HG03066 (cell line): ENCODE data around the gene NFIB.

Source experiments
- ATAC-seq: cut with Tn5 transposase; IDR thresholded peaks from one replicate; pipeline ENCODE4 v1.9.1; 2021; ENCODE audit warnings: low read depth; ENCODE audit not compliant: unreplicated experiment

The NFIB gene

DNA sequence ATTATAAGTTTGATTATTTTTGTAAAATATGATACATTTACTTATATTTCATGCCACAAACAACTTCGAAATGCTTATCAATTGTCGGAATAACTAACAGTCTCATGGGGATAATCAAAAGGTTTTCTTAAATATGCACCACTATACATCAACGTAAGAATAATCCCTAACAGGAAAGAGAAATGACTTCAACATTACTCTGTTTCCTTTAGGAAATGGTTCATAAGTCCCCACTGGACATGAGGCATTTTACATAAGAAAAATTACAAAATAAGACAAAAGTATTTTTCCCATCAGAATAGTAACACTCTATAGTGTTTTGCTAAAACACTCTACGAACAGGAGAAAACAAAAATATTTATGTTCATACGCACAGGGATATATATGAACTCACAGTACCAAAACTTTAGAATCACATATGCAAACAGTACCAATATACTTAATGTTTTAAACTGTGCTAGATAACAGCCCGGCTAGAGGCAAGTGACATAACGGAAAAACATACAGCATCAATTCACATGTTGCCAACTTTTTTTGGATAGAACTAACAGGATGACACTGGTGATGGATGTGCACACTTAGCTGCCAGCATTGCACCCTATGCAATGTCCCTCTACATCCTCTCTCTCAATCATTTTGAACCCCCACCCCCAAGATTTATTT, 120.5 kb downstream of the NFIB start:
- ATAC-seq: no peak

DNA sequence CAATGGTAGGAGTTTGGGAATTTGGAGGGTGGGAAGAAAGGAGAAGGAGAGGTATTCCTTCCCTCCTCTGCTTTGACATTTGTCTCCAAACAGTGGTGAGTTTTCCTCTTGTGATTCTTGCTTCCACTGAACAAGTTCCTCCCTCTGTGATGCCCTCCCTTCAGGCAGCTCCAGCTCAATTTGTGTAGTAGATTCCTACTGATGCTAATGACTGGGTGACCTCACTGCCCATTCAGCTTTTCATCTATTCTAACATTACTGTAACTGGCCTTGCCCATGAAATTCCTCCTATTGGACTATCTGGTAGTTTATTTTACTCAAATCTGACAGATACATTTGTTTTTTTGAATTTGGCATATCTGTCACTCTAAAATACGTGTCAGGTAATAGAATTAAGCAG, 121.4 kb downstream of the NFIB start:
- no peak for ATAC-seq

DNA sequence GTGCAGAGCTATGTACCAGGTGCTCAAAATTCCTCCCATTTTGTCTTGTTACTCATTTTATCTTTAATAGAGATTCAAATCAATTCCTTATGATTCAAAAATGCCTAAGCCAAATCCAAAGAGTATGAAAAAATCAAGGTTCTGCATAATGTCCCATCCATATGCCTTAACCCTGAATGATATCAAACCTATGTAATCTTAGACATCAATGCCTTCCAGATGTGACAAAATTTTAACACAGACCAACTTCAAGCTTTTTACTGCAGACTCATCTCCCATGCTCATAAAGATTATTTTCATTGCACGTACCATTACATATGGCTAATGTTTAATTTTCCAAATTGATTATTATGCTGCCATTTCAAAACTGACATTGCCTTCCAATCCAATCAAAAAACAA, 122.4 kb downstream of the NFIB start:
- ATAC-seq: no peak

DNA sequence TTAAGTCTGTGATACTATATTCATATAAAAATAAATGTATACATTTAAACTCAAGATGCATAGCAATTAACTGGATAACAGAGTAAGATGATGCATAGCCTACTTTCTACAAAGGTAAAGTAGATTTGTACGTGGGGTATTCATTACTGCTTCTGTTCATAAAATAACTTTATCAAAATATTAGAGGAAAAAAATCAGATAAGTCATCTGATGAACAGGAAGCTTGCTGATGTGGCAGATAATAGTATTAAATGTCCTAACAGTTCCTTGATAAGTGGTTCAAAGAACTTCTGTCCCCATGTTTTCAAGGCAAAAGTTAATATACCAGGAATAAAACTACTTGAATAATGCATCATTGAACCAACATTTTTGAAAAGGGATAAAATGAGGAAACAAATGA, 123.7 kb downstream of the NFIB start:
- ATAC-seq: no peak

DNA sequence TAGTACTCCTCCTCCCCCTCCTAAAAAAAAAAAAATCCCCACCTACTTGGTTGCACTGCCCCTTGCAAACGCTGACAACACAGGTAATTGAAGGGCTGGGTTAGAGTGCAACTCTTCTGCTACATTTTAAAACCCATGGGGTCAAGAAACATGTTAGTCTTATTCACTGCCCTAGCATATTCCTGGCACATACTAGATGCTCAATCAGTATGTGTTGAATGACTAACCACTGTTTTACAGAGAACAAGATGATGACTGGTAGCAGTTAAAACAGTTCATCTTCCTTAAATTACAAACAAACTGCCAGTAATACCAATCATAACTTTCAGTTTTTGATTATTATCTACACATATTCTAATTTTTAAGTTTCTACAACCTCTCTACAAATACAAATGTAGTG, 124.4 kb downstream of the NFIB start:
- ATAC-seq: no peak

DNA sequence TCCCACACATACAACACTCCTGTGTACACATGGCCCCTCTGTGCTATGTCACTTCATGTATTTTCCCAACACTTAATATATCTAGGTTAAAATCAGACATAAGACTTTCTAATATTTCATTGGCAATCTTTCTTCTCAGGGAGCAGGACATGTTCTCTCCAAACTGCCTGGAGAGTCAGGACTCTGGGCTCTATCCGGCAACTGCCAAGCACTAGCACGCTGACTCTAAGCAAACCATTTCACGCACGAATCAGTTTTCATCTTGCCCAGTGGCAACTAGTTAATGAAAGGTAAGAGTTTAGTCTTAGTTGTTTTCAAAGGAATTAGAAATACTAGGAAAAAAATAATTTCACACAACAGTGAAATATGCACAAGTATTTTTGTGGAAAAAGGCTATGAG, 124.8 kb downstream of the NFIB start:
- no peak for ATAC-seq

DNA sequence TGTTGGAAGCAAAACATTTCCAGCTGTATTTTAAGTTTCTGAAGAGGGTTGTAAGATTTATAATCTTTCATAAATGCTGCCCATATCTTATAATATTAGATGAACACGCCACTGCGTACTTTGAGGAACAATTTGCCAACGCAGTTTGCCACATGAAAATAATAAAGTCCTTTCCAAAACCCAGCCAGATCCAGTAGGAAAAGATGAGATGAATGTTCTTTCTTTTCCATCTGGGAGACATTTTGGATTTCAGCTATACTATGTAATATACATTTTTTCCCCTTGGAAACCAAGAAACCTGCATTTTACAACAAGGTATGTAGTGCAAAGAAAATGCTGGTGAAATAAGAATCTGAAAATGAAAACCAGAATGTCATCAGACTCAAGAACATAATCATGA, 125.4 kb downstream of the NFIB start:
- ATAC-seq: no peak

DNA sequence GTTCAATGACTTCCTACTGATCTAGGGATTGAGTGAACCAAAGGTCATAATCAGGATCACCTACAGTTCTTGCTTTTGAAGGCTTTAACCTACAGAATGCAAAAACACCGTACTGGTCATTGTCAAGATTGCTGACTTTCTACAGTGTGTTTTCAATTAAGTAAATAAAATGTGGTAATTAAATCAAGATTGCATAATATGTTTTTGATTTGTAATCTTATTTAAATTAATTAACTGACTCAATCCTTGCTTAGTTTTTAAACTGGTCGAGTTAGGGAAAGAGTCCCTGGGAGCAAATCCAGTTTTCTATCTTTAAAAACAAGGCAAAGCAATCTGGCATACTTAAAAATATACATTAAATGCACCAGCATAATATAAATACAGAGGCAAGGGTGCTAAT, 125.9 kb downstream of the NFIB start:
- ATAC-seq: no peak

DNA sequence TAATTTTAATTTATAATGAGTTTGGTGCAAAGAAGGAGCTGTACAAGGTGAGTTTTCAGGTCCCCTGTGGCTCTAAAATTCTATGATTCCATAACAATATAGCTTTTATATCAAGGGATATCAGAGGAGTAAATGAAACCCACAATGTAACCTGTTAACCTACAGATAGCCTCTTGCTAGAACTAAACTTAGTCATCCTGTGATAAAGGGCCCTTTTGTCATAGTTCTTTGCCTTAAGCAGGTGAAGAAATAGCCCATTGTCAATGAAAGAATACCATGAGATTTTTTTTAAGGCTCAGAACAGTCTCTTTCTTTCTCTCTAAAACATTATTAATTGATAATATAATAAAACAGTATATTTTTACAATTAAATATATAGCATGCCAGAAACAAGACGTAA, 127.8 kb downstream of the NFIB start:
- no peak for ATAC-seq

DNA sequence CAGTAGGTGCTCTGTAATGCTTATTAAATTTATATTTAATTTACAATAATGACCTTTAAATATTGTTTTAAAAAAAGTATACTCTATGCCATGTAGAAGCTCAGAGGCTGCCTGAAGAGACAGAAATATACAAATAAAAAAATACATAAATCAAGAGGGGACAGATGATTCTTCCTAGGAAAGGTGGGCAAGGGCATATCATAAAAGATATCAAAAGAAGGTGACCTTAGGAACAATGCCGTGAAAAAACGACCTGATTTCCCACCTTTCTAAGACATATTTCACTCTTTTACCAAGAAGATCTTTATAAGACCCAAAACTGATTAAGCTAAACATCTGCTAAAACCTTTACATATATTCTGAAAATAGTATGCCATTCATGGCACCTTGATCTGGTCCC, 128.9 kb downstream of the NFIB start:
- ATAC-seq: no peak

DNA sequence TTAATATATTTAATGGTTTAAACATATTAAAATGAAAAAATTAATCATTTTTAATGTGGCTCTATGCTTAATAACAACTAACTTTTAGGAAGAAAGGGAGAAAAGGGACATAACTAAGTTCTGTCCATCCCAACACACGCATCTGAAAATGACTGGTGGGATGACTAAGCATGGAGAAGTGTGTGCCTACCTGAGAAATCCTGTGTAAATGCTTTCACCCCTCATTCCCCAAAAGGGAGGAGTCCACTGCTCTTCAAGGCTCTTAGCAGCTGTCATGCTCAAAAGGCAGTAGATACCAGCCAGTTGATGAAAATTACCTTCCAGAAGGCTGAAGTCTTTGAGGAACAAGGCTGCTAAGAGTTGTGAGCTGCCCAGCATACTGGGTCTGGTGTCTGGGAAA, 130.9 kb downstream of the NFIB start:
- no peak for ATAC-seq

DNA sequence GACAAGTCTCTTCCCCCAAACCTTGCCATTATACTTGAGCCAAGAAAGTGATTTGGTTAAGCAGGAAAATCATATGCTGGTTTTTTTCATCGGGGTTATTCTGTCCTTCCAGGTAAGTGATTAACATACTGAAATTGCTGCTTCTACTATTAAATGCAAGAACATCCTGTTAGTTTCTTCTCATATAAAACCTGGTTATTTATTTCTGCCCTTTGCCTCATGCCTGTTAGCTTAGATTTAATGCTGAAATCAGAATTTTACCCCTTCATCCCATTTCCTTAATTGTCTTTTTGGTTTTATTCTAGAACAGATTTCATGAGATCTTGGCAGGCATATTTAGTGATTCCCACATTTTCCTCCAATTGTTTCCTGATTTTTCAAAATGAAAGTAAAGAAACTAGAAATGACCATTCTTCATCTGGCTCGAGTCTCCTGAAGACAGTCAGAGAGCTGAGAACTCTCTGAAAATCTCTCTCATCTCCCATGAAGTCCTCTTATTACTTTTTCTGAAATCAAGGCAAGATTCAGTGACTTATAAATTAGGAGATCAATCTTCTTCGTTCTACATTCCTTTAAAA, 132.9 kb downstream of the NFIB start:
- no peak for ATAC-seq

DNA sequence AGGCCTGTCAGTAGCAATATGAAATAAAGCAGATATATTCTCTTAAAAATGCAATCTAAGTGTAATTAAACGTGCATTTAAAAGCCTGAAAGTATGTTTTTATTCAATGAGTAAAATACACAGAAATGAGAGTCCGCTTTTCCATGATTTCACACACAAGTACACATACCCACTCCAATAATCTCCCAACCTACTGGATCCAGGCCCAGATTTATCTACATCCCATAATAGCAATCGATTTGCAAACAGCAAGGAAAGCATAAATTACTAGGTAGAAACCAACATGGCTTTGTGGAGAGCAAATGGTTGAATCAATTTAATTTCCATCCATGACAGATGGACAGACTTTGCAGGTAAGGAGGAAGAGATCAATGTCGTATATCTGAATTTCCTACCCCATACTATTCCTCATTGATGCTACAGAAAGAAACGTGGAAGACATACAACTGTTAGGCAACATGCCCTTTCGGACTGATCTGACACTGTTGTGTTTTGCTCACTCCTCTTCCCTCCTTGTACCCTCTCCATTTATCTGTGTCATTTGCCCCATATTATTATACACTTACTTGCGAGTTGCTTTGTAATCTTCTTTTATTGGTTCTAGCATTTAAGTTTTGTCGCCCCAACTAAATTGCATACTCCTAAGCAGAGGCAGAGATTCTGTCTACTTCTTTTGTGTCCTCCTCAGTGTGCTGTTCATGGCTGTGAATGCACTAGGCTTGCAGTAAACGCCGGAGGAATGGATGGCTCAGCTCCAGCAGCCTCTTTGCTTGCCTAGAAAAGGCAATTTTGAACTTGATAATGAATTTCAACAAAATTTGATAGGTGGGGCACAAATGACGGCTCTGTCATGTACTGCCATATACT, 133.6 kb downstream of the NFIB start:
- no peak for ATAC-seq

DNA sequence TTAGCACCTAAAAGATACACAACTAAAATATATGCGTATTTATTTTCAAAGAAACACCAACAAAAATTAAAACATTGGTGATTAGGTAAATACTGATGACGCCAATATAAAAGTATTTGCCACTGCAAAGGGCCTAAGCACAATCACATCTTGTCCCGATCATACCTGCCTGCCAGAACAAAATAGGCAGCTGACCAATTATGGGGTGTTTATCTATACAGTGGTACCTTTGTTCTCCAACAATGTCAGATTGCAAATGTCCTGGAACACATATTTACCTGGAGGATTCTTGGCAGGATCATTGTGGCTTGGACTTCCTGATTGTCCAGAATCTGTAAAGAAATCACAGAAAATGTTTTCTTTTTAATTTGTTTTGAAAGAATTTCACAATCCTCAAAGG, 134.5 kb downstream of the NFIB start:
- no peak for ATAC-seq

DNA sequence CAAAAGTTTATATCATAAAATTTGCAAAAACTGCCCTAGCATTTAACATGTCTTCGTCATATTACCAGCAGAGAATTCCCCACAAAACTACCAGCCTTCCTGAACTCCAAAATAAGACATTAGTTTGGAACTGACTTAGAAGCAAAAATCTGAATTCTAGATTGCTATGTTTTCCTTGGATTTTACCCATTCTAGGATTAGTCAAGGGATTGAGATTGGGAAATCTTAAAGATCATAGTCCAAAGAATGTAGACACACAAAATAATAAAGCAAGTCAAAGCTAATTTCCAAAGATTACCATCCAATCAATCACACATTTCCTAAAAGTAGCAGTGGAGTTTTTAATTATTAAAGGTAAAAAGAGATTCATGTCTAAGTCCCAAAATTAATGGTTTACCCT, 138.2 kb downstream of the NFIB start:
- no peak for ATAC-seq

DNA sequence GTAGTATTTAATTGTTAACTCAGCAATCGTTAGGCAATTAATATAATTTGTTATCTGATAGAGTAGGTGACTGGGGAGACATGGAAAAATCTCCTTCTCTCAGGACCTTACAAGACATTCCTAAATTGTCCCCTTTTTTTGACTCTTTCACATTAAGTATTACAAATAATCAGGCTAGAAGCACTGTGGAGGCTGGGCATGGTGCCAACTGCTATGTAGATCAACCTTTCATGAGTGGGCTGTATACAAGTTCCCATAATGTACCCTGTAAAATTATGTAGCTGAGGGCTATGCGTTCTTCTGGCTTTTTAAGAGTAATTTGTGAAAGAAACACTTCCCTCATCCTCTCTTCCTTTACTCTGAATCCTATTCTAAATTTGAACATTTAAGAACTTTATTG, 140.2 kb downstream of the NFIB start:
- ATAC-seq: no peak

DNA sequence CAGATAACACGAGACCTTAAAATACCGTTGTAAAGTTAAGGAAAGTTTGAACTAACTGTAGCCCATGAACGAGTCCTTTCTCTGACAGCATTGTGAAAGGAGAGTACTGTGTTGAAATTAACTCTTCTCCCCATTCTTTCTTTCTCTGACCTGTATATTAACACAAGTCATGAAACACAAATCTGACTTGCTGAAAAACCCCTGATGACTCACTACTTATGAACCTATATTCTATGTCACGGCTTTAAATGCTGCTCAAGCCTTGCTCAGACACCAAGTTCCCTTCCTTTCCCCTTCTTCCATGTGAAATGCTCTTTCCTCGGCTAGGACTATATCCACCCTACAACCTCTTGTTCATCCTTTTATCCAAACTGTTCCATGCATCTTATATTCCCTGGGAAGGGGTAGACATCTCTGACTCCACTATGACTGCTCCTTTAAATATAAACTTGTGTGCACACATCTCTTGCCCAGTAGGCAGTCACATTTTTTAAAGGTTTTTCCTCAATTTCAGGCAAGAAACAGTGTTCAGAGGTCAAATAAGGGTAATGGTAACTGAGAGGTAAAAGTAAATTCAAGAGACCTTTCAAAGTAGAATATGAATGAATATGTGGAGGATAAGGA, 142.9 kb downstream of the NFIB start:
- no peak for ATAC-seq

DNA sequence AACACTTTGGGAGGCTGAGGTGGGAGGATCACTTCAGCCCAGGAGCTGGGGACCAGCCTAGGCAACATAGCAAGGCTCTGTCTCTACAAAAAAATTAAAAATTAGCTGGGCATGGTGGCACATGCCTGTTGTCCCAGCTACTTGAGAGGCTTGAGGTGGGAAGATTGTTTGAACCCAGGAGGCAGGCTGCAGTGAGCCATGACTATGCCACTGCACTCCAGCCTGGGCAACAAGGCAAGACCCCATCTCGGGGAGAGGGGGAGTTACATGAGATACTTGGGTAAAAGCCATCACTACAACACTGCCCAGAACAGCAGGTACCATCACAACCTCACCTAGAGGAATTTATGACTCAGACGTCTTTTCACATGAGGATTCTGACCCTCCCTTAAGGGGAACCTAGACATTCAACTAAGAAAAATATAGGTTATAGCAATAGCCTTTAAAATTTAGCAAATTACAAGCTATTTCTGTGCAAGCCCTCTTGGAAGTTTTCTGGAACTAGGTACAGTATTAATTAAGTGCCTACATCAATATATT, 143.5 kb downstream of the NFIB start:
- ATAC-seq: no peak

DNA sequence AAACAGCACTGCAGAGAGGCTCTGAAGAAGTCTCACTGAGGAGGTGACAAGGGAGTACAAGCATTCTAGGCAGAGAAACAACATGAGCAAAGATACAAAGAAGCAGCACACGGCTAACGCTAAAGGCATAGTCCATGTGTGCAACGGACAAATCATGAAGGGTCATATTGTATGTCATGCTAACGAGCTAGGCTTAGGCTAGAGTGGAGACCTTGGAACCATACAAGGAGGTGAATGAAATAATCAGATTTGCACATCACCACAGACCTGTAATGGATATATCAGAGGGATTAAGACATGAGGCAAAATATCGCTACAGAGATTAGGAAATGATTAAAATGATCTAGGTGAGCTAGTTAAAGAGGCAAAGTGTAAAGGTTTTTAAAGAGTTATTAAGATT, 145.6 kb downstream of the NFIB start:
- no peak for ATAC-seq

DNA sequence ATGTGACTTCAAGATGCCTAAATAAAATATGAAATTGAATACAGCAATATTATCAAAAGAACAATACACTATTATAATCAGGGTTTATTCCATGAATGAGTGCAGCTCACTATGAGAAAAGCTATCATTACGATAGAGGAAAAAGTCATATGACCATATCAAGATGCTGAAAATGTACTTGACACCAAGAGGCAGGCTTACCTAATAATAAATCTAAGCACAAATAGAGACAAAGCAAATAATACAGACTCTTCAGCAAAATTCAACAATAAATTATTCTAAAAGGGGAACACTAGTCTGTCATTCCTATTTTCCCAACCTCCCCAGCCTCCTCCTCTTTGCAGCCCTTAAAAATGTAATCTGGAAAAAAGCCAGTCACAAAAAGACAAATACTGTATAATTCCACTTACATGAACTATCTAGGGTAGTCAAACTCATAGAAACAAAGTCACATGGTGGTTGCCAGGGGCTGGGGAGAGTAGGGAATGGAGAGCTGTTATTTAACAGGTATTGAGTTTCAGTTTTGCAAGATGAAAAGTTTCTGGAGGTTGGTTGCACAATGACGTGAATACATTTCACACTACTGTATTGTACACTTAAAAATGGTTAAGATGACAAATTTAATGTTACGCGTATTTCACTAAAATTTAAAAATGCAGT, 148.4 kb downstream of the NFIB start:
- ATAC-seq: no peak

DNA sequence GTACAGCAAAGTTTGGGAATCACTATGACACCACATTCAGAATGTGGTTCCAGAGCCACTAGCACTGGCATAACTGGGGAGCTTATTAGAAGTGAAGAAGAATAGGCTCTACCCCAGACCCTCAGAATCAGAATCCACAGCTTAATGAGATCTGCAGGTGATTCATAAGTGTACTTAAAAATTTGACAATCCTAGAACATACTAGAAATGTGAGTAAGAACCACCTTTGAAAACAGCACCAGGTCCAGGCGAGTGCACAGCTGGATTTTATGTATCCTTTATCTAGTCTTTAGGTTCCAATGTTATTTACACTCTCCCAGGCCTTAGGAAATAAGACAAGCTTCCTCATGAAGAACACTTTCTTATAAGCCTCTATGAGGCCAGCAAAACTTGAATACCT, 149.0 kb downstream of the NFIB start:
- no peak for ATAC-seq
